ENCODE measurements around the gene MAGEA1. TPM values are rescaled to one million over a fixed set of nuclear protein-coding genes. Genes with fewer than 3 reads are reported as not detected.
"Not testable (repeated sequence)": the region's sequence is repeated elsewhere in the genome, so short reads cannot be mapped to it uniquely, and the experiment has no call there.

The MAGEA1 gene
- total RNA-seq, 4 donors from 2014 or later, result not detected

DNA sequence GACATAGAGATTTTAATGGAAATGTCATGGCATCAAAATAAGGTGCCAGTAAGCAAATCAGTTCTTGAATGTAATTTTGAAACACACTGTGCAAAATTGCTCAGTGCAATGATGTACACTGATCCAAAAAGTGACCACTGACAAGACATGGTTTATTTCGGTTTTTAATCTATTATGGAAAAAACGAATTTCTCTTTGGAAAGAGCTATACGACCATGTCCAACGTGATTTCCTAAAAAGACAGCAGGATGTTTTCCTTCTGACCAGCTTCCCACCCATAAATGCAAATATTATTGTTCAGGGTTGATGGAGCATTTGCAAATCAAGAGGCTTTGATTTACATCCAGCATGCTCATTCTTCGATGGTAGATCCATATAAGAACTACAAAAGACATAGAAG is 17.1 kb upstream of the MAGEA1 start:
- no peak for TF ChIP-seq POLR2A (IDR thresholded peaks at IDR 0.05)
- TF ChIP-seq, protein P1, sequence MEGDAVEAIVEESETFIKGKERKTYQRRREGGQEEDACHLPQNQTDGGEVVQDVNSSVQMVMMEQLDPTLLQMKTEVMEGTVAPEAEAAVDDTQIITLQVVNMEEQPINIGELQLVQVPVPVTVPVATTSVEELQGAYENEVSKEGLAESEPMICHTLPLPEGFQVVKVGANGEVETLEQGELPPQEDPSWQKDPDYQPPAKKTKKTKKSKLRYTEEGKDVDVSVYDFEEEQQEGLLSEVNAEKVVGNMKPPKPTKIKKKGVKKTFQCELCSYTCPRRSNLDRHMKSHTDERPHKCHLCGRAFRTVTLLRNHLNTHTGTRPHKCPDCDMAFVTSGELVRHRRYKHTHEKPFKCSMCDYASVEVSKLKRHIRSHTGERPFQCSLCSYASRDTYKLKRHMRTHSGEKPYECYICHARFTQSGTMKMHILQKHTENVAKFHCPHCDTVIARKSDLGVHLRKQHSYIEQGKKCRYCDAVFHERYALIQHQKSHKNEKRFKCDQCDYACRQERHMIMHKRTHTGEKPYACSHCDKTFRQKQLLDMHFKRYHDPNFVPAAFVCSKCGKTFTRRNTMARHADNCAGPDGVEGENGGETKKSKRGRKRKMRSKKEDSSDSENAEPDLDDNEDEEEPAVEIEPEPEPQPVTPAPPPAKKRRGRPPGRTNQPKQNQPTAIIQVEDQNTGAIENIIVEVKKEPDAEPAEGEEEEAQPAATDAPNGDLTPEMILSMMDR (IDR thresholded peaks at IDR 0.05), result no peak
- intact Hi-C loops (cut with DNase I; ENCODE audit: low total_unique reads), result no loop called here
- no peak for DNase-seq
- no peaks in the 10 kb centered on the region for H3K36me3 ChIP-seq
- H3K9me3 ChIP-seq, result no peaks in the 10 kb centered on the region
- no peak overlapping the region for H3K27ac ChIP-seq
- H3K4me3 ChIP-seq, result no peak overlapping the region
- H3K4me1 ChIP-seq, result no peaks in the 10 kb centered on the region
- no peaks in the 10 kb centered on the region for H3K27me3 ChIP-seq

DNA sequence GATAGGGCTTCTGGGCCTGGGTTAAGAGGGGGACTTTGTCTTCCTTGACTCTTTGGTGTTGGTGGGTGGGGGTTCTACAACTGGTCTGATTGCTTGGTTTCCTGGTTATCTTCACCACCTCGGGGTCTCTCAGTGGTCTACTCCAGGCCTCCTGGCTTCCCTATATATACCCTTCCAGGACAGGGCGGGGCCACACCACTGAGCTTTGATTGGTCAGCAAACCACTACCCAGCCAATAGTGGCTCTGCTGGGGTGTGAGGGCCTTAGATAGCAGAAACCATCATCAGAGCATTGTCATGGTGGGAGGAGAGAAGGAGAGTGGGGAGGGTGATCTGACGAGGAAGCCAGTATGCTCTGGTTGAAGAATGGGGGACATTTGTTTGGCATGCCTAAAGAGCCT is 14.4 kb upstream of the MAGEA1 start:
- no peaks in the 10 kb centered on the region for H3K4me1 ChIP-seq
- intact Hi-C loops (cut with DNase I; ENCODE audit: low total_unique reads), result no loop called here
- no peaks in the 10 kb centered on the region for H3K36me3 ChIP-seq
- no peaks in the 10 kb centered on the region for H3K9me3 ChIP-seq
- H3K4me3 ChIP-seq, result no peak overlapping the region
- H3K27ac ChIP-seq, result no peak overlapping the region
- no peak for DNase-seq
- H3K27me3 ChIP-seq, result no peaks in the 10 kb centered on the region
- TF ChIP-seq, protein P1 (IDR thresholded peaks at IDR 0.05), result no peak
- no peak for TF ChIP-seq POLR2A (IDR thresholded peaks at IDR 0.05)

DNA sequence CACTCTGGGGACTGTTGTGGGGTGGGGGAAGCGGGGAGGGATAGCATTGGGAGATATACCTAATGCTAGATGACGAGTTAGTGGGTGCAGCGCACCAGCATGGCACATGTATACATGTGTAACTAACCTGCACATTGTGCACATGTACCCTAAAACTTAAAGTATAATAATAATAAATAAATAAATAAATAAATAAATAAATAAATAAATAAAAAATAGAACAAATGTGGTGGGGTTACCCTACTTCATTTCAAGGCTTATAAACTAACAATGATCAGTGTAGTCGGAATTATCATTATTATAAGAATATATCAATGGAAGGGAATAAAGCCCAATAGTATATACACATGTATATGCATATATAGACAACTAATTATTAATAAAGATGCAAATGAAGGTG is 10.7 kb upstream of the MAGEA1 start:
- H3K9me3 ChIP-seq; intact Hi-C loops (cut with DNase I; ENCODE audit: low total_unique reads); H3K4me3 ChIP-seq; H3K27me3 ChIP-seq; H3K36me3 ChIP-seq; H3K4me1 ChIP-seq; DNase-seq; H3K27ac ChIP-seq: not testable (repeated sequence)

DNA sequence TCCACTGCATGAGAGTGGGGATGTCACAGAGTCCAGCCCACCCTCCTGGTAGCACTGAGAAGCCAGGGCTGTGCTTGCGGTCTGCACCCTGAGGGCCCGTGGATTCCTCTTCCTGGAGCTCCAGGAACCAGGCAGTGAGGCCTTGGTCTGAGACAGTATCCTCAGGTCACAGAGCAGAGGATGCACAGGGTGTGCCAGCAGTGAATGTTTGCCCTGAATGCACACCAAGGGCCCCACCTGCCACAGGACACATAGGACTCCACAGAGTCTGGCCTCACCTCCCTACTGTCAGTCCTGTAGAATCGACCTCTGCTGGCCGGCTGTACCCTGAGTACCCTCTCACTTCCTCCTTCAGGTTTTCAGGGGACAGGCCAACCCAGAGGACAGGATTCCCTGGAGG is 2.7 kb downstream of the MAGEA1 start:
- no peaks in the 10 kb centered on the region for H3K27me3 ChIP-seq
- H3K4me1 ChIP-seq, result no peaks in the 10 kb centered on the region
- no peak overlapping the region for H3K27ac ChIP-seq
- intact Hi-C loops (cut with DNase I; ENCODE audit: low total_unique reads), result no loop called here
- no peak for DNase-seq
- H3K4me3 ChIP-seq, result no peak overlapping the region
- H3K36me3 ChIP-seq, result no peaks in the 10 kb centered on the region
- TF ChIP-seq, protein P1 (IDR thresholded peaks at IDR 0.05), result no peak
- TF ChIP-seq POLR2A (IDR thresholded peaks at IDR 0.05), result no peak
- H3K9me3 ChIP-seq, result no peaks in the 10 kb centered on the region

DNA sequence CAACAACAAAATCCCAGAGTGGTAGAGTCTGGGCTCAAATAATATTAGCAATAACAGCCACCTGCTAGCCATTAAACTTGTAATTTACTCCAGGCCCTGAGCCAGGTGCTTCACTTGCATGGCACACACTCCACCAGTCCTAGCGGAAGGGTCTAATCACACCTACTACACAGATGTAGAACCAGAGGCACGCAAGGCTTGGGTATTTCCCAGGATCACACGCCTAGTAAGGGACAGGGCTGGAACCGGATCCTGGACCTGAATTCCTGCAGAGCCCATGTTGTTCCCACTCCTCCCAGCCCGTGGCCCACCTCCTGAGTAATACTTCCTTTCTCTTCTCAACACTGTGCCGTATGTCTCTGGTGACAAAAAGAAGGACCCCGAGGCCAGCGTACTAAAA is 5.7 kb downstream of the MAGEA1 start:
- DNase-seq, result no peak
- Histone ChIP-seq H3K4me3 (no peak overlapping the region), H3K27ac (no peak overlapping the region), H3K27me3 (no peaks in the 10 kb centered on the region), H3K4me1 (no peaks in the 10 kb centered on the region), H3K36me3 (no peaks in the 10 kb centered on the region), H3K9me3 (no peaks in the 10 kb centered on the region)
- intact Hi-C loops (cut with DNase I; ENCODE audit: low total_unique reads), result no loop called here
- TF ChIP-seq, protein P1 (IDR thresholded peaks at IDR 0.05), result no peak

DNA sequence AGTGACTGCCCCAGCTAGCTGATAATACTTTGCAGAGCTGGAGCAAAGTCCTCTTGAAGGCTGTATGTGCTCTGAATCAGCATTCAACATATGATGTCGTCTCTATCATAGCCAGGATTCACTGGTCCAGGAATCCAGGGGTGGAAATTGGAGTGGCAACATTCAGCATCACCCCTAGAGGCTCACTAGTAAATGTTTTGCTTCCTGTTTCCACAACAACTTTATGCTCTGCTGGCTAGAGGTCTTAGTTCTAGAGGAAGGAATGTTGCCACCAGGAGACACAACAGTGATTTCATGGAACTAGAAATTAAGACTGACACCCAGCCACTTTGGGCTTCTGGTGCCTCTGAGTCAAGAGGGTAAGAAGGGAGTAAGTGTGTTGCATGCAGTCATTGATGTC is 11.3 kb downstream of the MAGEA1 start:
- H3K27ac ChIP-seq, result no peak overlapping the region
- H3K4me1 ChIP-seq, result no peaks in the 10 kb centered on the region
- DNase-seq, result no peak
- no peaks in the 10 kb centered on the region for H3K9me3 ChIP-seq
- intact Hi-C loops (cut with DNase I; ENCODE audit: low total_unique reads), result no loop called here
- TF ChIP-seq POLR2A (IDR thresholded peaks at IDR 0.05), result no peak
- TF ChIP-seq, protein P1 (IDR thresholded peaks at IDR 0.05), result no peak
- no peaks in the 10 kb centered on the region for H3K27me3 ChIP-seq
- no peaks in the 10 kb centered on the region for H3K36me3 ChIP-seq
- H3K4me3 ChIP-seq, result no peak overlapping the region
